Measurements from ENCODE around the gene RBM5.

DNA sequence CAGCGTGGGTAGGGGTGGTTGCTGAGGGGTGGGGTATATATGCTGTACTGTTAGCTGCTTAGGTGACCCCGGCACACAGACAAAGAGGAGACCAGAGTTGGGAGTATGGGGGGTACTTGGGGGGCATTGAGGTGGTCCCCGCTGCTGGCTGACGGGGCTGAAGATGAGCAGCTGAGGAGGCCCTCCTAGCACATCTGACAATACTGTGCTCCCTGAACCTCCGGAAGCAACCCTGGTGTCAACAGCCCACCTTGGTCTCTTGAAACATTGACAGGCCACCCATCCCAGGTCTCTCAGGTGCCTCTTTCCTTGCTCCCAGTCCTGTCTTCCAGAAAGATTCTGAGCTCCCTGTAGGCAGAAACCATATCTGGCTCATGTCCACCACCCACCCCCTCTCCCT lies 47.2 kb downstream of the RBM5 start:
- TF ChIP-seq FOXM1 (IDR thresholded peaks at IDR 0.05; ENCODE audit: borderline replicate concordance) (no peak), ZNF384 (IDR thresholded peaks at IDR 0.05) (no peak), FOXA1 (IDR thresholded peaks at IDR 0.05) (no peak), TARDBP (IDR thresholded peaks at IDR 0.05) (no peak), FOXK2 (IDR thresholded peaks at IDR 0.05) (no peak), SUZ12 (IDR thresholded peaks at IDR 0.05) (no peak), CTBP1 (IDR thresholded peaks at IDR 0.05; ENCODE audit: borderline replicate concordance) (no peak), SP1 (IDR thresholded peaks at IDR 0.05) (no peak), ELF4 (IDR thresholded peaks at IDR 0.05) (no peak), HDGF (IDR thresholded peaks at IDR 0.05; ENCODE audit: borderline replicate concordance) (no peak), BHLHE40 (IDR thresholded peaks at IDR 0.05; ENCODE audit: borderline replicate concordance) (no peak)
- TF ChIP-seq, protein P1, sequence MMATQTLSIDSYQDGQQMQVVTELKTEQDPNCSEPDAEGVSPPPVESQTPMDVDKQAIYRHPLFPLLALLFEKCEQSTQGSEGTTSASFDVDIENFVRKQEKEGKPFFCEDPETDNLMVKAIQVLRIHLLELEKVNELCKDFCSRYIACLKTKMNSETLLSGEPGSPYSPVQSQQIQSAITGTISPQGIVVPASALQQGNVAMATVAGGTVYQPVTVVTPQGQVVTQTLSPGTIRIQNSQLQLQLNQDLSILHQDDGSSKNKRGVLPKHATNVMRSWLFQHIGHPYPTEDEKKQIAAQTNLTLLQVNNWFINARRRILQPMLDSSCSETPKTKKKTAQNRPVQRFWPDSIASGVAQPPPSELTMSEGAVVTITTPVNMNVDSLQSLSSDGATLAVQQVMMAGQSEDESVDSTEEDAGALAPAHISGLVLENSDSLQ (IDR thresholded peaks at IDR 0.05): no peak

Measured in HEK293T (cell line).